Panc1 (cell line): ENCODE measurements around the gene PITX1. TPM values are rescaled to one million over a fixed set of nuclear protein-coding genes. Genes with fewer than 3 reads are reported as not detected.
"Not testable (repeated sequence)": the region's sequence is repeated elsewhere in the genome, so short reads cannot be mapped to it uniquely, and the experiment has no call there.

ENCODE experiments used
- ATAC-seq: fragments of 200-7000 bp; cut with Tn5 transposase; 2 replicates; pipeline ENCODE4 v1.9.1; 2020; ENCODE audit warnings: mild to moderate bottlenecking, moderate library complexity
- BruUV-seq: library from RNA; stranded (reverse); fragments of 400-500 nt; replicated peaks from 2 replicates; lab custom pipeline; 2021; lab: Mats Ljungman, UMichigan
- CTCF ChIA-PET: fragments of 300-600 bp; sonication (Branson Sonifier 250); formaldehyde crosslinking; loops from one replicate; lab custom pipeline; 2022; ENCODE audit warnings: antibody characterized with exemption; lab: Charles Lee
- POLR2A ChIA-PET: fragments of 300-600 bp; sonication (Branson Sonifier 250); formaldehyde crosslinking; loops from one replicate; lab custom pipeline; 2022; ENCODE audit warnings: antibody characterized with exemption; lab: Charles Lee
- DNase-seq: peaks from one replicate; pipeline ENCODE4 v3.0.0-alpha.2; 2010; ENCODE audit warnings: low read depth, low spot score
- H3K27ac ChIP-seq: 2 replicates; pipeline ENCODE4 v1.5.1; 2011; ENCODE audit warnings: mild to moderate bottlenecking, low read length, inconsistent platforms
- H3K27me3 ChIP-seq: fragments of 200-500 bp; sonication (Bioruptor generic); 2 replicates; pipeline ENCODE4 v1.6.0; 2014; ENCODE audit warnings: low read length, inconsistent platforms; ENCODE audit not compliant: control insufficient read depth, insufficient read depth
- H3K36me3 ChIP-seq: fragments of 200-500 bp; sonication (Bioruptor generic); 2 replicates; pipeline ENCODE4 v1.5.1; 2014; ENCODE audit warnings: inconsistent platforms, mild to moderate bottlenecking, low read length, moderate library complexity; ENCODE audit not compliant: control insufficient read depth, insufficient read depth
- H3K4me1 ChIP-seq: 2 replicates; pipeline ENCODE4 v1.5.1; 2011; ENCODE audit warnings: inconsistent platforms, mild to moderate bottlenecking, low read length, moderate library complexity; ENCODE audit not compliant: control insufficient read depth, insufficient read depth
- H3K4me3 ChIP-seq, 2 experiments: 2 replicates each; pipeline ENCODE4 v1.5.1; 2011 to 2012; ENCODE audit warnings: low read depth in 2 of 2, low read length in 2 of 2, mild to moderate bottlenecking in 2 of 2, inconsistent platforms in 1 of 2, moderate library complexity in 1 of 2
- H3K9me3 ChIP-seq: fragments of 200-500 bp; sonication (Bioruptor generic); 2 replicates; pipeline ENCODE4 v1.5.1; 2014; ENCODE audit warnings: low read depth, mild to moderate bottlenecking, inconsistent platforms, low read length, moderate library complexity; ENCODE audit not compliant: control insufficient read depth, insufficient read depth
- POLR2AphosphoS5 ChIP-seq: IDR thresholded peaks from 2 replicates; pipeline ENCODE4 v1.6.1; 2012; ENCODE audit warnings: mild to moderate bottlenecking, low read depth, low read length, moderate library complexity
- SIN3A ChIP-seq: IDR thresholded peaks from 2 replicates; pipeline ENCODE4 v1.6.1; 2012; ENCODE audit warnings: low read depth, mild to moderate bottlenecking, low read length, moderate library complexity, borderline replicate concordance; ENCODE audit not compliant: insufficient read depth
- TCF7L2 ChIP-seq: IDR thresholded peaks from 2 replicates; pipeline ENCODE4 v1.6.1; 2011; ENCODE audit warnings: mild to moderate bottlenecking, low read depth, low read length, inconsistent platforms
- in situ Hi-C: cut with HindIII; loops from 2 replicates; pipeline ENCODE4 v1.10.0; 2016; ENCODE audit warnings: low sequenced_read_pairs, low pct_unique_long_range_greater_than_20kb
- intact Hi-C: fragments of 100-400 bp; cut with micrococcal nuclease; formaldehyde crosslinking; loops from one replicate; pipeline ENCODE4 v1.10.0; 2022; ENCODE audit not compliant: unreplicated experiment
- total RNA-seq: library from RNA; stranded (reverse); gene quantifications from one replicate; pipeline ENCODE4 v1.2.1, GENCODE V29; 2021; ENCODE audit not compliant: unreplicated experiment
- TF ChIP-seq, protein P1 (sequence below): fragments of 450-650 bp; IDR thresholded peaks from 2 replicates; pipeline ENCODE4 v1.5.1; 2017; ENCODE audit warnings: mild to moderate bottlenecking
- TF ChIP-seq, protein P2 (sequence below), 2 experiments: IDR thresholded peaks; 2 replicates each; pipeline ENCODE4 v1.6.1; 2011 to 2012; ENCODE audit warnings: low read depth in 2 of 2, control low read depth in 1 of 2, low read length in 1 of 2, mild to moderate bottlenecking in 1 of 2, moderate library complexity in 1 of 2; ENCODE audit not compliant: insufficient read depth in 1 of 2

PITX1 gene
- total RNA-seq, 1 experiment from 2014 or later = 41.5 TPM

DNA sequence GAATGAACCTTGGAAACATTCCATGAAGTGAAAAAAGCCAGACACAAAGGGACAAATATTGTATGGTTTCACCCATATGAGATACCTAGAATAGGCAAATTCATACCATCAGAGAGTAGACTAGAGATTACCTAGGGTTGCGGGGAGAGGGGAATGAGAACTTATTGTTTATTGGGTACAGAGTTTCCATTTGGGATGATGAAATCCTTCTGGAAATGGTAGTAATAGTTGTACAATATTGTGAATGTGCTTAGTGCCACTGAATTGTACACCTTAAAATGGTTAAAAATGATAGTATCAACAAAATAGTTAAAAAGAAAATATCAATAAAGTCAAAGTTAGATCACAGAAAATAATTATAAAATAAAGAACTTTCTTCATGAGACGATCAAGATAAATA is 40.9 kb downstream of the PITX1 start:
- in situ Hi-C loops (no loop called here), intact Hi-C loops (no loop called here)
- Histone ChIP-seq H3K4me3 (no peak overlapping the region), H3K9me3 (peaks cover 6% of the 10 kb centered on the region; the same call in 1 of the 2 replicates), H3K4me1 (no peaks in the 10 kb centered on the region), H3K27me3 (no peaks in the 10 kb centered on the region), H3K27ac (no peak overlapping the region), H3K36me3 (no peaks in the 10 kb centered on the region)
- TF ChIP-seq TCF7L2 = no peak
- TF ChIP-seq, protein P1, sequence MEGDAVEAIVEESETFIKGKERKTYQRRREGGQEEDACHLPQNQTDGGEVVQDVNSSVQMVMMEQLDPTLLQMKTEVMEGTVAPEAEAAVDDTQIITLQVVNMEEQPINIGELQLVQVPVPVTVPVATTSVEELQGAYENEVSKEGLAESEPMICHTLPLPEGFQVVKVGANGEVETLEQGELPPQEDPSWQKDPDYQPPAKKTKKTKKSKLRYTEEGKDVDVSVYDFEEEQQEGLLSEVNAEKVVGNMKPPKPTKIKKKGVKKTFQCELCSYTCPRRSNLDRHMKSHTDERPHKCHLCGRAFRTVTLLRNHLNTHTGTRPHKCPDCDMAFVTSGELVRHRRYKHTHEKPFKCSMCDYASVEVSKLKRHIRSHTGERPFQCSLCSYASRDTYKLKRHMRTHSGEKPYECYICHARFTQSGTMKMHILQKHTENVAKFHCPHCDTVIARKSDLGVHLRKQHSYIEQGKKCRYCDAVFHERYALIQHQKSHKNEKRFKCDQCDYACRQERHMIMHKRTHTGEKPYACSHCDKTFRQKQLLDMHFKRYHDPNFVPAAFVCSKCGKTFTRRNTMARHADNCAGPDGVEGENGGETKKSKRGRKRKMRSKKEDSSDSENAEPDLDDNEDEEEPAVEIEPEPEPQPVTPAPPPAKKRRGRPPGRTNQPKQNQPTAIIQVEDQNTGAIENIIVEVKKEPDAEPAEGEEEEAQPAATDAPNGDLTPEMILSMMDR = no peak
- TF ChIP-seq, protein P2, sequence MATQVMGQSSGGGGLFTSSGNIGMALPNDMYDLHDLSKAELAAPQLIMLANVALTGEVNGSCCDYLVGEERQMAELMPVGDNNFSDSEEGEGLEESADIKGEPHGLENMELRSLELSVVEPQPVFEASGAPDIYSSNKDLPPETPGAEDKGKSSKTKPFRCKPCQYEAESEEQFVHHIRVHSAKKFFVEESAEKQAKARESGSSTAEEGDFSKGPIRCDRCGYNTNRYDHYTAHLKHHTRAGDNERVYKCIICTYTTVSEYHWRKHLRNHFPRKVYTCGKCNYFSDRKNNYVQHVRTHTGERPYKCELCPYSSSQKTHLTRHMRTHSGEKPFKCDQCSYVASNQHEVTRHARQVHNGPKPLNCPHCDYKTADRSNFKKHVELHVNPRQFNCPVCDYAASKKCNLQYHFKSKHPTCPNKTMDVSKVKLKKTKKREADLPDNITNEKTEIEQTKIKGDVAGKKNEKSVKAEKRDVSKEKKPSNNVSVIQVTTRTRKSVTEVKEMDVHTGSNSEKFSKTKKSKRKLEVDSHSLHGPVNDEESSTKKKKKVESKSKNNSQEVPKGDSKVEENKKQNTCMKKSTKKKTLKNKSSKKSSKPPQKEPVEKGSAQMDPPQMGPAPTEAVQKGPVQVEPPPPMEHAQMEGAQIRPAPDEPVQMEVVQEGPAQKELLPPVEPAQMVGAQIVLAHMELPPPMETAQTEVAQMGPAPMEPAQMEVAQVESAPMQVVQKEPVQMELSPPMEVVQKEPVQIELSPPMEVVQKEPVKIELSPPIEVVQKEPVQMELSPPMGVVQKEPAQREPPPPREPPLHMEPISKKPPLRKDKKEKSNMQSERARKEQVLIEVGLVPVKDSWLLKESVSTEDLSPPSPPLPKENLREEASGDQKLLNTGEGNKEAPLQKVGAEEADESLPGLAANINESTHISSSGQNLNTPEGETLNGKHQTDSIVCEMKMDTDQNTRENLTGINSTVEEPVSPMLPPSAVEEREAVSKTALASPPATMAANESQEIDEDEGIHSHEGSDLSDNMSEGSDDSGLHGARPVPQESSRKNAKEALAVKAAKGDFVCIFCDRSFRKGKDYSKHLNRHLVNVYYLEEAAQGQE (IDR thresholded peaks at IDR 0.05; ENCODE audit: insufficient read depth in 1 of 2, low read depth in 2 of 2, low read length in 1 of 2) = no peak
- TF ChIP-seq SIN3A = no peak
- TF ChIP-seq POLR2AphosphoS5 = no peak
- ATAC-seq (no peak), DNase-seq (no peak)
- no TSS peak for BruUV-seq
- ChIA-PET POLR2A (no interaction called here), CTCF (no interaction called here)

DNA sequence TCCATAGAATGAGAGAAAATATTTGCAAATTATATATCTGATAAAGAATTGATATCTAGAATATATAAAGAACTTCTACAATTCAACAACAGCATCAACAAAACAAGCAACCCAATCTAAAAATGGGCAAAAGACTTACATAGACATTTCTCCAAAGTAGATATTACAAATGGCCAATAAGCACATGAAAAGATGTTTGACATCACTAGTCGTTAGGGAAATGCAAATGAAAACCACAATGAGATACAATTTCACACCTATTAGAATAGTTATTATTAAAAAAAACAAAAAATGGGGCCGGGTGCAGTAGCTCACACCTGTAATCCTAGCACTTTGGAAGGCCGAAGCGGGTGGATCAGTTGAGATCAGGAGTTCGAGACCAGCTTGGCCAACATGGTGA is 41.9 kb downstream of the PITX1 start:
- POLR2A ChIA-PET = no interaction called here
- no TSS peak for BruUV-seq
- DNase-seq (no peak), ATAC-seq (no peak)
- Histone ChIP-seq H3K27ac (no peak overlapping the region), H3K4me1 (no peaks in the 10 kb centered on the region), H3K9me3 (peaks cover 6% of the 10 kb centered on the region; the same call in 1 of the 2 replicates), H3K27me3 (no peaks in the 10 kb centered on the region), H3K36me3 (no peaks in the 10 kb centered on the region), H3K4me3 (no peak overlapping the region)
- in situ Hi-C loops (no loop called here), intact Hi-C loops (no loop called here)
- TF ChIP-seq TCF7L2 (no peak), POLR2AphosphoS5 (no peak), SIN3A (no peak)
- TF ChIP-seq, protein P2 (IDR thresholded peaks at IDR 0.05; ENCODE audit: insufficient read depth in 1 of 2, low read depth in 2 of 2, low read length in 1 of 2) = no peak
- TF ChIP-seq, protein P1 = no peak
- CTCF ChIA-PET = no interaction called here

DNA sequence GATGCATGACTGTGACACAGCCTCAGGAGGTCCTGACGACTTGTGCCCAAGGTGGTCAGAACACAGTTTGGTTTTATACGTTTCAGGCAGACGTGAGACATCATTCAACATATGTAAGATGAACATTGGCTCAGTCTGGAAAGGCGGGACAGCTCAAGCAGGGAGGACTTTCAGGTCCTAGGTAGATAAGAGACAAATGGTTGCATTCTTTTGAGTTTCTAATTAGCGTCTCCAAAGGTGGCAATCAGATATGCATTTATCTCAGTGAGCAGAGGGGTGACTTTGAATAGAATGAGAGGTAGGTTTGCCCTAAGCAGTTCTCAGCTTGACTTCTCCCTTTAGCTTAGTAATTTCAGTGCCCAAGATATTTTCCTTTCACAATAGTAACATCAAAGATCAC is 43.8 kb downstream of the PITX1 start:
- BruUV-seq, DNase-seq, ATAC-seq, H3K27me3 ChIP-seq, H3K9me3 ChIP-seq, H3K4me1 ChIP-seq, in situ Hi-C loops, CTCF ChIA-PET, H3K36me3 ChIP-seq, POLR2A ChIA-PET, intact Hi-C loops, H3K27ac ChIP-seq, H3K4me3 ChIP-seq: not testable (repeated sequence)
